Right atrium auricular region (tissue), 2 donors: ENCODE measurements around the gene ST6GALNAC1. TPM values are rescaled to one million over a fixed set of nuclear protein-coding genes. Genes with fewer than 3 reads are reported as not detected.
"Not testable (repeated sequence)": the region's sequence is repeated elsewhere in the genome, so short reads cannot be mapped to it uniquely, and the experiment has no call there.

Experiments
- DNase-seq: peaks from one replicate; pipeline ENCODE4 v3.0.0-alpha.2; 2019; ENCODE audit warnings: low spot score
- H3K27ac ChIP-seq, 2 donors: fragments of 200-600 bp; sonication (generic); 1 replicate in 1 of 2; 2 replicates in 1 of 2; pipeline ENCODE4 v1.5.1; 2016 to 2019
- H3K27me3 ChIP-seq, 2 donors: fragments of 200-600 bp; sonication (generic); one replicate each; pipeline versions ENCODE4 v1.5.1 to v1.6.0; 2017 to 2019
- H3K36me3 ChIP-seq: fragments of 200-600 bp; sonication (generic); one replicate; pipeline ENCODE4 v1.5.1; 2016
- H3K4me1 ChIP-seq, 2 donors: fragments of 200-600 bp; sonication (generic); one replicate each; pipeline versions ENCODE4 v1.5.1 to v1.6.0; 2017 to 2019
- H3K4me3 ChIP-seq, 2 donors: fragments of 200-600 bp; sonication (generic); 1 replicate in 1 of 2; 2 replicates in 1 of 2; pipeline ENCODE4 v1.5.1; 2017 to 2019; ENCODE audit warnings: mild to moderate bottlenecking in 1 of 2, moderate library complexity in 1 of 2
- H3K9me3 ChIP-seq, 2 donors: fragments of 200-600 bp; sonication (generic); one replicate each; pipeline ENCODE4 v1.5.1; 2019
- total RNA-seq, 2 donors: library from RNA; depleted of rRNA; stranded (reverse); fragments of >200 nt; gene quantifications; one replicate each; pipeline ENCODE4 v1.1.0, GENCODE V29; 2016
- TF ChIP-seq, protein P1 (sequence below), 2 donors: fragments of 200-600 bp; sonication (generic); IDR thresholded peaks; one replicate each; pipeline ENCODE4 v1.5.1; 2019; ENCODE audit warnings: antibody characterized with exemption in 2 of 2

The ST6GALNAC1 gene
- total RNA-seq, 2 donors from 2014 or later: 2.4 to 7.1 TPM

GRCh38 chr17:76640550-76641380, 2.8 kb downstream of the ST6GALNAC1 start:
- H3K4me3 ChIP-seq: no peak overlapping the region

GRCh38 chr17:76638263-76638662, 5.3 kb downstream of the ST6GALNAC1 start:
- Histone ChIP-seq H3K27ac (no peak overlapping the region), H3K36me3 (no peaks in the 10 kb centered on the region), H3K4me3 (no peak overlapping the region), H3K9me3 (no peaks in the 10 kb centered on the region), H3K27me3 (no peaks in the 10 kb centered on the region), H3K4me1 (no peaks in the 10 kb centered on the region)
- TF ChIP-seq, protein P1, sequence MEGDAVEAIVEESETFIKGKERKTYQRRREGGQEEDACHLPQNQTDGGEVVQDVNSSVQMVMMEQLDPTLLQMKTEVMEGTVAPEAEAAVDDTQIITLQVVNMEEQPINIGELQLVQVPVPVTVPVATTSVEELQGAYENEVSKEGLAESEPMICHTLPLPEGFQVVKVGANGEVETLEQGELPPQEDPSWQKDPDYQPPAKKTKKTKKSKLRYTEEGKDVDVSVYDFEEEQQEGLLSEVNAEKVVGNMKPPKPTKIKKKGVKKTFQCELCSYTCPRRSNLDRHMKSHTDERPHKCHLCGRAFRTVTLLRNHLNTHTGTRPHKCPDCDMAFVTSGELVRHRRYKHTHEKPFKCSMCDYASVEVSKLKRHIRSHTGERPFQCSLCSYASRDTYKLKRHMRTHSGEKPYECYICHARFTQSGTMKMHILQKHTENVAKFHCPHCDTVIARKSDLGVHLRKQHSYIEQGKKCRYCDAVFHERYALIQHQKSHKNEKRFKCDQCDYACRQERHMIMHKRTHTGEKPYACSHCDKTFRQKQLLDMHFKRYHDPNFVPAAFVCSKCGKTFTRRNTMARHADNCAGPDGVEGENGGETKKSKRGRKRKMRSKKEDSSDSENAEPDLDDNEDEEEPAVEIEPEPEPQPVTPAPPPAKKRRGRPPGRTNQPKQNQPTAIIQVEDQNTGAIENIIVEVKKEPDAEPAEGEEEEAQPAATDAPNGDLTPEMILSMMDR (IDR thresholded peaks at IDR 0.05): no peak
- no peak for DNase-seq

More at GRCh38 chr17:76640550-76641380, 2.8 kb downstream of the ST6GALNAC1 start:
- no peaks in the 10 kb centered on the region for H3K9me3 ChIP-seq
- DNase-seq: no peak
- no peaks in the 10 kb centered on the region for H3K4me1 ChIP-seq
- no peaks in the 10 kb centered on the region for H3K27me3 ChIP-seq
- no peaks in the 10 kb centered on the region for H3K36me3 ChIP-seq
- TF ChIP-seq, protein P1 (IDR thresholded peaks at IDR 0.05): no peak
- no peak overlapping the region for H3K27ac ChIP-seq

- H3K27me3 ChIP-seq, H3K9me3 ChIP-seq, H3K27ac ChIP-seq, DNase-seq, H3K36me3 ChIP-seq, H3K4me1 ChIP-seq, H3K4me3 ChIP-seq: not testable (repeated sequence)
Observed at GRCh38 chr17:76636486-76637206, 6.9 kb downstream of the ST6GALNAC1 start.

- Histone ChIP-seq H3K4me3 (no peak overlapping the region), H3K36me3 (no peaks in the 10 kb centered on the region), H3K27me3 (no peaks in the 10 kb centered on the region), H3K9me3 (no peaks in the 10 kb centered on the region), H3K27ac (no peak overlapping the region), H3K4me1 (no peaks in the 10 kb centered on the region)
- no peak for DNase-seq
- TF ChIP-seq, protein P1 (IDR thresholded peaks at IDR 0.05): no peak
Observed at GRCh38 chr17:76635659-76636360, 7.7 kb downstream of the ST6GALNAC1 start.

GRCh38 chr17:76635039-76635438, 8.5 kb downstream of the ST6GALNAC1 start:
- H3K36me3 ChIP-seq: no peaks in the 10 kb centered on the region
- H3K4me3 ChIP-seq: no peak overlapping the region
- H3K9me3 ChIP-seq: no peaks in the 10 kb centered on the region
- TF ChIP-seq, protein P1 (IDR thresholded peaks at IDR 0.05): no peak
- H3K27me3 ChIP-seq: no peaks in the 10 kb centered on the region
- DNase-seq: no peak
- H3K27ac ChIP-seq: no peak overlapping the region
- H3K4me1 ChIP-seq: no peaks in the 10 kb centered on the region
